Measurements from ENCODE around the gene RNU6-8. TPM values are rescaled to one million over a fixed set of nuclear protein-coding genes. Genes with fewer than 3 reads are reported as not detected.

RNU6-8 gene
- not detected for total RNA-seq
- long read RNA-seq, partial matches to known transcripts: 0 of 1 reads
- long read RNA-seq, other reads (novel, unspliced or antisense): 0 of 1 reads

DNA sequence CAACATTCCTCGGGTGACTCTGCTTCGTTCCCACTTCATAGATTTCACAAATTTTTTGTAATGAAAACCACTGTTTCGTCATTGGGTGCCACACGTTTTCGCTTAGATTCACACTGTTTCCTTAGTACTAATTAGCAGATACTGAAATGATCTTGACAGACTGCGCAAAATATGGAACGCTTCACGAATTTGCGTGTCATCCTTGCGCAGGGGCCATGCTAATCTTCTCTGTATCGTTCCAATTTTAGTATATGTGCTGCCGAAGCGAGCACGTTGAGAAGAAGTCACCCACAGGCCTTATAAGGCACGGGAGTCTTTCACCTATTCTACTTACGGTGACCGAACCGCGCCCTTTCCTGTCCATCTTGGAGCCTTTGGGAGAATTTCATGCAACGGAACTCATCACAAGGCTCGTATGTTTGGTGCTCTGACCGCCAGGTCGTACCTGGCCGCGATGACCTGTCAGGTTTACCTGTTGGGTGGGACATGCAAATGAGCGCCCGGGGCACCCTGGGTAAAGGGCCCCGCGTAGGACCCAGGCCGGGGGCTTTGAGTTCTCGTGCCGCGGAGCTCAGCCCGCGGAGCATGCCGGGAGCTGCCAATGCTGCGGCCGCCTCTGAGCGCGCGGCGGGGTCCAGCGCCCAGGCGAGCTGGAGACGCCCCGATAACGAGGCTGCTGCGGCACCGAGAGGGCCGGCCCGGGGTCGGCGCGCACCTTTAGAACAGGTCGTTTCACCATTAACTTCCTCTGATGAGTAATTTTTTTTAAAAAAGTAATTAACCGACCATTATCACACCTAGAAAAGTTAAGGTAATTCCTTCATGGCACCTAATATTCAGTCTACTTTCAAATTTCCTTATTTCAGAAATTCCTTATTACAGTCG is at the start of gene RNU6-8:
Gene RNU6-8, minus strand, starts transcription at position 272 of the 885 bp plus-strand sequence.
- intact Hi-C loops (cut with DNase I): loop anchor here (5.0 kb wide), 1 partner anchor 51 kb away; no protein-coding TSS in a partner anchor
- DNase-seq (peak; percentile 91), ATAC-seq (ENCODE audit: poor library complexity) (peak; percentile 94)

DNA sequence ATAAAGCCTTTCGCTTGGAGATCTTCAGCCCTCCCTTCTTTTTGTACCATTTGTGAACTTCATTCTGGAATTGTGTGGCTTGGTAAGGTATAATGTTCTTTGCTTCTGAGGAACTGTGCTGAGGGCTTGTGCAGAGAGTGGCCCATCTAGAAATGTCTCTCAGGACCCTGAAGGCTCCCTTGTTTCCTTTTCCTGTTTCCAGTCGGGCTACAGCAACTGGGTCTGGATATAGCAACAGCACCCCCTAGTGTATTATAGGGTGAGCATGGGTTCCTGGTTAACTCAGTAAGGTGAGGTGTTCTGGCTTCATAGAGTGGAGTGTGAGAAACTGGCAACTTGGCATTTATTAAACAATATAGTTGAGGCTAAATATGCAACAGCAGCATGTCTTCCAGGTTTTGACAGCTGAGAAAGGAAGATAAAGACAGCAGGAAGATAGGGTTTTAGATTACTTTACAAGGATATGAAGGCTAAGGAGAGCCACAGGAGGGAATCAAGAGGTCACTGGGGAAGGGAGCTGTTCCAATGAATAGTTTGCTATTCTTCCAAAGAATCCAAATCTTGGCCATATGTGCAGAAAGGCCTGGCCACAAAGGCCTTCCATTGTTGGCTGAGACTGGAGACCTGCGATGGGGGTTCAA is 49.1 kb upstream of the RNU6-8 start:
- intact Hi-C loops (cut with DNase I): loop anchor here (5.0 to 10.0 kb wide), 3 partner anchors 213 to 745 kb away; no protein-coding TSS in a partner anchor
- DNase-seq (no peak), ATAC-seq (ENCODE audit: poor library complexity) (peak; percentile 79)

DNA sequence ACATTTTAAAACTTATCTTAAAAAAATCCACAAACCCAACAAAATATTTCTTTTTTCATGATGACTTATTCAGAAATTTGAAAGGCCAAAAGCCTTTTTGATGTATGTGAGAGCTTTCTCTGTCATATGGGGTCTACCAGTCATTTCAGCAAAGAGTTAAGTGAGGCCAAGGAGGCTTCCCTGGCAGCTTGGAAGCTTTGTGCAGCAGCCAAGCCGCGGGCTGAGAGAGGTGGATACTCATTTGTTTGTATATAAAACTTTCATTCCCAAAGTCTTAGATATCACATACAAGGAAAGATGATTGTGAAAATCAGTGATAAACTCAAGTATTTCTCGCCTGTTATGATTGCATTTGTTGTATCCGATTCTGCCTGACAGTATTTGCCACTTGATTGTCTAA is 48.5 kb upstream of the RNU6-8 start:
- no peak for ATAC-seq (ENCODE audit: poor library complexity)
- intact Hi-C loops (cut with DNase I): loop anchor here (2.0 to 10.0 kb wide), 4 partner anchors 177 to 744 kb away; no protein-coding TSS in a partner anchor
- DNase-seq: no peak

DNA sequence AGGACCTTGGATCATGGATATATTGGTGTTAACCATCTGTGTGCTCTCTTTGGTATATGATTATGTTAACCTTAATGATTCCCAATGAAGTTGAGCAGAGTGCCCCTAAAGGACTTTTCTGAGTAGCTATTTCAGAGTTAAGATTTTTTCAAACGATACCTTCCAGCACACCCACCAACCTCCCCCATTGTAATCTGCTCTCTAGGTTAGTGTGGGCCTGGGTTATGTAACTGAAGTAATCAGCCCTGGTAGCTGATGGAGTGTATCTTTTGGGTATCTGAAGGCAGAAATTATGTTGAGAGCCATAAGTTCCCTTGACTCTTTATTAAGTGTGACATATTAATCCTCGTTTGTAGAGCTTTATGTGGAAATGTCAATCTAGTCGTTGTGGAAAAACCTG is 47.6 kb upstream of the RNU6-8 start:
- DNase-seq: no peak
- intact Hi-C loops (cut with DNase I): loop anchor here (2.0 to 10.0 kb wide), 4 partner anchors 176 to 743 kb away; no protein-coding TSS in a partner anchor
- ATAC-seq (ENCODE audit: poor library complexity): no peak

DNA sequence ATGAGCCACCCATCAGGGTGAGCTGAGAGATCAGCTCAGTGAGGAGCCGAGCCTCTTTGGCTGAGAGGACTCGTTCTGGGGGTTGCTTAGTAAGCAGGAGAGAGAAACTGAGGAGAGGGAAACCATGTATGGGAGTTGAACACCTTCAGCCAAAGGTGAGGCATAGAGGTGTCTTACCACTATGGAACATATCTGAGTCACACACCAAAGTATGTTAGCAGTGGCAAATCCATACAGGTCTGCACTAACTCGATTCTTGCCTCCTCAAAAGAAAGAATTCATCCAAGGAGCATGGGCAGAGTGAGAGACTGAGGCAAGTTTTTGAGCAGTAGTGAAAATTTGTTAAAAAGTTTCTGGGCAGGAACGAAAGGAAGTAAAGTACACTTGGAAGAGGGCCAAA is 46.7 kb upstream of the RNU6-8 start:
- ATAC-seq (ENCODE audit: poor library complexity) (no peak), DNase-seq (no peak)
- intact Hi-C loops (cut with DNase I): loop anchor here (2.0 to 10.0 kb wide), 4 partner anchors 175 to 742 kb away; no protein-coding TSS in a partner anchor

DNA sequence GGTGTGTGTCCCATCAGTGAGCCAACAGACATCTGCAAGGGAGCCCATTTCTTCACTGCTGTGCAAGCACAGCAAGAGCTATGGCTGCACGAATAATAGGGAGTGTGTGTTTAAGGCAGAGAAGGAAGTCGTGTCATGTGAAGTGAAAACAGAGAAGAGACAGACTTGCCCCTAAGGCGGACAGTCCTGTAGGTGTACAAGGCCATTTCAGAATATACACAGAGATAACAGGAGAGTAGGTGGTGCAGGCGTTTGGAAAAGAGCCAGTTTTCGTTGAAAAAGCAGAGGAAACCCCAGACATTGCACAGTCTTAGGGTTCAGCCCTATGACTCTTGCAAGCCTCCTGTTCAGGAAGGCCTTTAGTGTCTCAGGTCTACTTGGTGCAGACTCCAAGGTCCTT is 46.3 kb upstream of the RNU6-8 start:
- ATAC-seq (ENCODE audit: poor library complexity): no peak
- no peak for DNase-seq
- intact Hi-C loops (cut with DNase I): no loop called here

DNA sequence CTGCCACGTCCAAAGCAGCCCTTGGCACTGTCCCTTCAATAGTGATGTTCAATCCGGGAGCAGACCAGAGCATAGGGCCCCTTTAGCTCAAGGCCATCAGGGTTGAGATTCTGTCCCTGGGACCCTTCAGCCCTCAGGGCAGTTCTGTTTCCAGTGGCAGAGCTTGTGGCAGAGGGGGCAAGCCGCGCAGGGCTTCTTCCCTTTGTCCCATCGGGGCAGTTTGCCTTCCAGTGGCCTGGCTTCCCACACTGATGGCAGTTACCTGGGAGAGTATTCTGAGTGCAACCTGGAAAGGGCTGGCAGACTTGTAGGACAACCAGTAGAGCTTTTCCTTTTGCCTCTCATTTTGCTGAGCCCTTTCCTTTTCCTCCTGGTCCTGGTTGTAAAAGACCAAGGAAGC is 43.7 kb upstream of the RNU6-8 start:
- ATAC-seq (ENCODE audit: poor library complexity): no peak

DNA sequence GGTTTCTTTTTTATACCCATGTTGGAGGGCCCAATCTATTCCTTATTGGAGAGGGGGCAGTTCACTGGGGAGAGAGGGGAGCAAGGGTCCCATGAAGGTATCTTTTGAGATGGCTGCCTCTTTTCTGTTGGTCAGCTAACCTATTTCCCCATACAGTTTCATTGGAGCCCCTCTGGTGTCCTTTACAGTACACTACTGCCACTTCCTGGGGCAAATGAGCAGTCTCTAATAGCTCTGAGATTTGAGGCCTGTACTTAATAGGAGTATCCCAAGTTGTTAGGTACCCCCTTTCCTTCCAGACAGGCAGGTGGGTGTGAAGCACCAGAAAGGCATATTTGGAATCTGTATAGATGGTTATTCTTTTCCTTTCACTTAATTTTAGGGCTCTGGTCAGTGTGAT is 41.3 kb upstream of the RNU6-8 start:
- no peak for ATAC-seq (ENCODE audit: poor library complexity)
- no peak for DNase-seq
- intact Hi-C loops (cut with DNase I): no loop called here

More for the DNA sequence above, 43.7 kb upstream of the RNU6-8 start:
- no peak for DNase-seq
- intact Hi-C loops (cut with DNase I): no loop called here

DNA sequence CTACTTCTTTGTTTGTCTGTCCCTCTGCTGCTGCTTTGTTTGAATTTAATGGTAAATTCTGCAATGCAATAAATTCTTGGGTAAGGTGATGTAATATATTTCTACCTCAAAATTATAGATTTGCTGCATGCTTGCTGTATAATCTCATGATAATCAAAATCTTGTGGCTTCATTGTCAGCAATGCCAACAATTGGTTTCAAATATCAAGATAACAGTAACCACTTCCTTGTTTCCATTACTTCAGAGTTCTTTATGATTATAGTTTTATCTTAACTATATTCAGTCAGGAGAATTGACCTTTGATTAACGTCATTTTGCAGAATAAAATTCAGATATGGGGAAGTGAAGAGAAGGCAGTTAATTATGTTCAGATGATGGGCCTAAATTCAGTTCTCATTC is 30.2 kb upstream of the RNU6-8 start:
- no peak for DNase-seq
- ATAC-seq (ENCODE audit: poor library complexity): no peak
- intact Hi-C loops (cut with DNase I): no loop called here

DNA sequence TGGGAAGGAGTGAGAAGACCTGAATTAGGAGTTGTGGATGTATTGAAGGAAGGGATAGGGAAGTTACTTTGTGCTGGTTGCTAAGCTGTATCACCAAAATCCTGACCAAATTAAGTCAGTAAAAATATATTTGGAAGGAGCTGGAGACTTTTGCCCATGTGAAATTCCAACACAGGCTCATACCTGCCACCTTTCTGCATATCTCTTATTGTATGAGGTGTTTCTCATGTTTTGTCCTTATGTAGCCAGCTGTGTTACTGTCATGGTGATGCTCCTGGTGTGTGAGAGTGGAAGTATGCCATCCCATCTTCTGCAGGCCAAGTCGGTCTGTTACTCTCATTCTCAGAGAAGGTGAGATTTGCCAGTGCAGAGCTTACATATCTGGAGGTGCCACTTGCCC is 29.4 kb upstream of the RNU6-8 start:
- DNase-seq: no peak
- ATAC-seq (ENCODE audit: poor library complexity): no peak
- intact Hi-C loops (cut with DNase I): no loop called here

DNA sequence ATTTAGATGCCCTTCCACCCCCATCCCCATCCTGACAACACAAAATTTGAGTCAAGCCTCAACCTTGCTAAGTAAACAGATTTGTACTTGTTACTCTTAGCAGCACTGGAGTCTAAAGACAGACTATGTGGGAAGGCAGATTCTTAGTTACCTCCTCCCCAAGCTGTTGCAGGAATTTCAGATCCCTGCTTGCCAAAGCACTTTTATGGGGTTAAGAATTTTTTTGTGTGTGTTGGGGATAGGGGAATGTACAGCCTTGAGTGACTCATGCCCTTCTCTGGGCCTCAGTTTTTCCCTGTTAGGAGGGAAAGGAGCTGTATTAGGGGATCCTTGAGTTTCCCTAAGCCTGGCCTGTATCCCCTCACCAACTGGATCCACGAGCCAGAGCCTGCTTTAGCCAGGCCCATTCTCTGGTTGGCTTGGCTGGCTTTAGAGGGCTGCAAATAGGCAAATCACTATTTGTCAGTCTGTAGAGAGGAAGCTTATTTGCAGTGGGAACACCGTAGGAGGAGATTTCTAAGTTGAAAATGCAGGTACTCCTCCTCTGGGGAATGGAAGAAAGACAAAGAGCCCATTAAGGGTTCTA is 27.7 kb upstream of the RNU6-8 start:
- intact Hi-C loops (cut with DNase I): no loop called here
- DNase-seq (no peak), ATAC-seq (ENCODE audit: poor library complexity) (peak; percentile 44)

DNA sequence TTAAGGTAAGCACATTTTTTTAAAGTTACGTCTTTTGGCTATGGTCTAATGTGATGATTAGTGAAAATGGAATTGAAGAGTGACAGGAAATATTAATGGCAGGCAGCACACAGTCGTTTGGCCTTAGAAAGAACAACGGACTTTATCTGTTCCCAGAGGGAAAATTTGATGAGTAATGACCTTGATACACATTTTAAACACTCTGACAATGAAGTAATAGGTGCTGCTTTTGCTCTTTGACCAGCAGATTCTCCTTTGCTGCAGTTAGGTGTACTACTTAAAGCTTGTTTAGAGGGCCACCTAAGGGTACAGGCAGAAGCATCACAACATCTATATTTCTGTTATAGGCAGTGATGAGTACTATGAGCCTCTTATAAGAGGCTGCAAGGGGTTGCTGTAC is 27.1 kb upstream of the RNU6-8 start:
- DNase-seq (no peak), ATAC-seq (ENCODE audit: poor library complexity) (peak; percentile 59)
- intact Hi-C loops (cut with DNase I): no loop called here

DNA sequence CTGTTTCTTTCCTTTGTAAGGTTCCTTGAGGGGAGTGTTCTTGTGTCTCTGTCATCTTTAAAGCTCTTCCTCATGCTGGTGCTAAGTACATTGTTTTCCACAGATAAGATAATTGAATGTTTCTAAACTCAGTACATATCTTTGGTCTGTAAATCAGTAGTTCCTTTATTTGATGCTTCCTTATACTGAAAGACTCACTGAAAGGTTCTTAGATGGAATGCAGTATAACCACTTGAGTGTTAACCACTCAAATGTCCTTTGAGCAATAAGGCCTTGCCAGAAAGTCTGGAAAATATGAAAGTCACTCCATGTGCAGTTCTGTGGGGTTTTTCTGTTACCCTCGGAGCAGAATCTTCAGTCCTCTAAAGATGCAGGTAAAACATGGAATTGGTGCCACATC is 23.0 kb upstream of the RNU6-8 start:
- intact Hi-C loops (cut with DNase I): no loop called here
- DNase-seq (no peak), ATAC-seq (ENCODE audit: poor library complexity) (no peak)

DNA sequence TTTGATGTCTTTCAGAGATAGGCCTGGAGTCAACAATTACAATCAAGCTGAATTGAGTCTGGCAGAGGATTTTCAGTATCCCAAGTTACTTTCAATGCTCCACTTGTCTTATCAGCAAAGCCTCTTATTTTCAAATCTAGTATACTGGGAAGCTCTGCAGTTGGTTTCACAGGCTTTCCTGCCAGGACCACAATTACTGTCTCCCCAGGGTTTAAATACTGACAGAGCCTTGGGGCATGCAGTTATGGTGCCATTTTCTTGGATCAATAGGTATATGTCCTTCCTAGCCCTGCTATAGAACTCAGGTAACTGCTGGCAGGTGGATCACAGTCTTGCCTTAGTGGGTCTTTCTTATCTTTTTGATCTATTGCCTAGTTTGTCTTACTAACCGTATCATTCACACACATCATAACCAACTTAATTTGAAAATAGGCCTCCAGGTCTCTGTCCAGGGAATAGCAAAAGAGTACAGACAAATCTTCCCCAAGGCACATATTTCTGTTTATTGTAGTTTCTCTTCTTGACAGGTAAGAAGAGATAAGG is 22.4 kb upstream of the RNU6-8 start:
- intact Hi-C loops (cut with DNase I): no loop called here
- ATAC-seq (ENCODE audit: poor library complexity) (no peak), DNase-seq (no peak)

DNA sequence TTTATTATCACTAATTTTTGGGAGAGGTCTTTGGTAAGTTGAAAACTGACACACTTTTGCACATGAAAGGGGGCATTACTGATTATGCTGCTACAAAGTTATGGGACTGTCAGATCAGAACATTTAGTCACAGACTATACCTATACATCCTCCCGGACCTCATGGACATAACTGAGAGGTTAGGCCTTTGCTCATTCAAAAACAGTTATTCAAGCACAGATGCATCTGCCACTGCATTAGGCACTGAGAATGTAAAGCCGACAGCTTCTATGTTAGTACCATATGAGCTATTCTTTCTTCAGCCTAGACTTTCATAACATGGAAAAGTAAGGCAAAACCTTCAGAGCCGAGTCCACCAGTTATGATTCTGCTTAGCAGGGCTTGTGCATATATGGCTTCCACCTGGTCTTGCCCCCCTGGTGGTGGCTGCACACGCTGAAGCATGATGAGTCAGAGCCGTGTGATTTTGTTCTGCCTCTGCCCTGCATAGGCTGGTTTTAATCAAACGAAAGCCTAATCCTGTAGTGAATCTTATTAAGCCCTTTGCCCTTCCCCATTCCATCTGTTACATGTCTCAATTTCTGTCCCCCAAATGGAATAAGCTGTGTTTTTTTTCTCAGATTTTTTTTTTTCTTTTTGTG is 21.8 kb upstream of the RNU6-8 start:
- DNase-seq (no peak), ATAC-seq (ENCODE audit: poor library complexity) (peak; percentile 76)
- intact Hi-C loops (cut with DNase I): no loop called here

DNA sequence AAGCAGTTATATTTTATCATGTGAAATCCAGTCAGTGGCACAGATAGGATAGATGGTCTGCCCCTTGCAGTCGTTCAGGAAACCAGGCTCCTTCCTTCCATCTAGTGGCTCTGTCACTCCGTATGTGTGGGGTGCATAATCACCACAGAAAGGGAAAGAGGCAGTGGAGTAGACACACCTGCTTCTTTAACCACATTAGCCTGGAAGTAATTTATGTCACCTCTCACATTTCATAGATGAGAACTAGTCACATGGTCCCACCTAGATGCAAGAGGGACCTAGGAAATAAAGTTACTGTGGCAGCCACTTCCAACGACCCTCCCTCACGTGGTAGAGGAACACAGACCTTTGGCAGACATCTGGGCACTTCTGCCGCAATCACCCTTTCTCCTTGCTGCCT is 14.2 kb upstream of the RNU6-8 start:
- intact Hi-C loops (cut with DNase I): no loop called here
- DNase-seq (no peak), ATAC-seq (ENCODE audit: poor library complexity) (no peak)

DNA sequence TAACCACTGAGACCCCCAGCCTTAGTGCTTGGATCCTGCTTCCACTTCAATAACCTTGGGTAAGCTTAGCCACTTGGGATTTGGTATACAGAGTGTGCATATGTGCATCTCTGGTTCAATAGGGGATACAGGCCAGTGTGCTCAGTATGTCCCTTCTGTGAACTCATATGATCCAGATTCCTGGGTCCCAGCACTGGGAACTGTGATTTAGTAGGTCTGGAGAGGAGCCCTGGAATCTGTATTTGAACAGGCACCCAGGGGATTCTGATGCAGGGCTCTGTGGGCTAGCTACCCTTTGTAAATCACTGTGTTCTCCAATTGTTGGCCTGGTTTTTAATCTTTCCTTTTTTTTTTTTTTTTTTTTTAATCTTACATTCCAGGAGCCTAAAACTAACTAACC is 9.8 kb upstream of the RNU6-8 start:
- ATAC-seq (ENCODE audit: poor library complexity) (no peak), DNase-seq (no peak)
- intact Hi-C loops (cut with DNase I): no loop called here

DNA sequence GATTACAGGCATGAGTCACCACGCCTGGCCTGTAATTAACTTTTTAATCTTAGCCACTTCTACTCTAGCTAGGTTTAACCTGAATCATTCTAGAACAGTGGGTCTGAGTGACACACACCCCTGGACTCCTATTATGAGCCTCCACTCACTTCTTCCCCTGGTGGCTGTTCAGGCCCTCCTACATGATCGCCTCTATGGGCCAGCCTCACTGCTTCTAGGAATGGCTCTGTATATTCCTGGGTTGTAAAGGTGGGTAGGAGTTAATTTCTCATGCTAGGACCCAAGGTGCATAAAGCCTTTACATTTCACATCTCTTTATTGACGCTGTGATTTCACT is 8.0 kb upstream of the RNU6-8 start:
- intact Hi-C loops (cut with DNase I): no loop called here
- DNase-seq (no peak), ATAC-seq (ENCODE audit: poor library complexity) (no peak)

DNA sequence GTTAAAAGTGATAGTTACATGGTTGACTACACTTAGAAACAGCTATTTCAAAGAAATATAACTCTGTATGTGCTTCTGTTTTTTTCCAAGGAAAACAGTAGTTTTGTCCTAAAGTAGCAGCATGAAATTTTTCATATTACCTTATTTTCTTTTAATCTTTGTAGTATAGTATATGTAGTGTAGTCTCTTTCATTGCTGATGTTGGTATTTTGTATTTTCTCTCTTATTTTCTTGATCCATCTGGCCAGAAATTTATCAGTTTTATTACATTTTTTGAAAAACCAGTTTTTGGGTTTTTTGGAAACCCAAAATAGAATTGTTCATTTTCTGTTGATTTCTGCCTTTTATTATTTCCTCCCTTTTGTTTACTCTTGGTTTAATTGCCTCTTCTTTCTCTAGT is 6.4 kb upstream of the RNU6-8 start:
- ATAC-seq (ENCODE audit: poor library complexity) (no peak), DNase-seq (no peak)
- intact Hi-C loops (cut with DNase I): no loop called here
